KOPT-K1 (cell line): Measurements from ENCODE around the gene CTDP1.

ENCODE experiments used
- H3K27ac ChIP-seq: fragments of 200-600 bp; sonication (generic); 2 replicates; pipeline ENCODE4 v1.5.1; 2016; ENCODE audit warnings: antibody characterized with exemption, mild to moderate bottlenecking, low read depth, low read length; ENCODE audit not compliant: poor library complexity, severe bottlenecking
- H3K36me3 ChIP-seq: fragments of 200-600 bp; sonication (generic); 2 replicates; pipeline ENCODE4 v1.5.1; 2017; ENCODE audit warnings: antibody characterized with exemption, mild to moderate bottlenecking, low read length, moderate library complexity; ENCODE audit not compliant: insufficient read depth
- H3K9me3 ChIP-seq: fragments of 200-600 bp; sonication (generic); 2 replicates; pipeline ENCODE4 v1.5.1; 2017; ENCODE audit warnings: antibody characterized with exemption, low read length, mild to moderate bottlenecking; ENCODE audit not compliant: insufficient read depth, poor library complexity, severe bottlenecking

CTDP1 gene

GRCh38 chr18:79756143-79756500 is 76.5 kb downstream of the CTDP1 start:
- H3K36me3 ChIP-seq = peaks cover 40% of the 10 kb centered on the region
- no peak overlapping the region for H3K27ac ChIP-seq
- peaks cover 31% of the 10 kb centered on the region for H3K9me3 ChIP-seq

GRCh38 chr18:79756826-79757225 is 77.2 kb downstream of the CTDP1 start:
- H3K9me3 ChIP-seq = peaks cover 31% of the 10 kb centered on the region
- no peak overlapping the region for H3K27ac ChIP-seq
- H3K36me3 ChIP-seq = peaks cover 40% of the 10 kb centered on the region

- Histone ChIP-seq H3K27ac (no peak overlapping the region), H3K36me3 (peaks cover 16% of the 10 kb centered on the region; the same call in 1 of the 2 replicates), H3K9me3 (peaks cover 31% of the 10 kb centered on the region)
Observed at GRCh38 chr18:79760348-79760747, 80.7 kb downstream of the CTDP1 start.

GRCh38 chr18:79760881-79761280 is 81.3 kb downstream of the CTDP1 start:
- H3K27ac ChIP-seq = no peak overlapping the region
- peaks cover 11% of the 10 kb centered on the region; the same call in 1 of the 2 replicates for H3K36me3 ChIP-seq
- H3K9me3 ChIP-seq = peaks cover 31% of the 10 kb centered on the region

GRCh38 chr18:79763407-79763806 is 83.8 kb downstream of the CTDP1 start:
- Histone ChIP-seq H3K9me3 (peaks cover 48% of the 10 kb centered on the region), H3K36me3 (no peaks in the 10 kb centered on the region), H3K27ac (no peak overlapping the region)

GRCh38 chr18:79764131-79764530 is 84.5 kb downstream of the CTDP1 start:
- Histone ChIP-seq H3K9me3 (peaks cover 45% of the 10 kb centered on the region), H3K27ac (no peak overlapping the region), H3K36me3 (no peaks in the 10 kb centered on the region)

GRCh38 chr18:79765491-79766245 is 86.1 kb downstream of the CTDP1 start:
- H3K27ac ChIP-seq = no peak overlapping the region
- no peaks in the 10 kb centered on the region for H3K36me3 ChIP-seq
- H3K9me3 ChIP-seq = peaks cover 32% of the 10 kb centered on the region

GRCh38 chr18:79766308-79766707 is 86.7 kb downstream of the CTDP1 start:
- Histone ChIP-seq H3K36me3 (no peaks in the 10 kb centered on the region), H3K27ac (no peak overlapping the region), H3K9me3 (peaks cover 29% of the 10 kb centered on the region)

GRCh38 chr18:79768745-79769144 is 89.1 kb downstream of the CTDP1 start:
- Histone ChIP-seq H3K9me3 (peaks cover 29% of the 10 kb centered on the region), H3K36me3 (no peaks in the 10 kb centered on the region), H3K27ac (no peak overlapping the region)

GRCh38 chr18:79769698-79770500 is 90.3 kb downstream of the CTDP1 start:
- H3K36me3 ChIP-seq = no peaks in the 10 kb centered on the region
- H3K27ac ChIP-seq = no peak overlapping the region
- peaks cover 29% of the 10 kb centered on the region for H3K9me3 ChIP-seq

GRCh38 chr18:79770501-79770815 is 90.9 kb downstream of the CTDP1 start:
- no peaks in the 10 kb centered on the region for H3K36me3 ChIP-seq
- H3K9me3 ChIP-seq = peaks cover 29% of the 10 kb centered on the region
- H3K27ac ChIP-seq = no peak overlapping the region

GRCh38 chr18:79770826-79771225 is 91.2 kb downstream of the CTDP1 start:
- Histone ChIP-seq H3K27ac (no peak overlapping the region), H3K36me3 (no peaks in the 10 kb centered on the region), H3K9me3 (peaks cover 29% of the 10 kb centered on the region)

- peaks cover 23% of the 10 kb centered on the region for H3K9me3 ChIP-seq
Observed at GRCh38 chr18:79771446-79772107, 92.0 kb downstream of the CTDP1 start.

GRCh38 chr18:79772108-79772864 is 92.7 kb downstream of the CTDP1 start:
- Histone ChIP-seq H3K9me3 (peaks cover 16% of the 10 kb centered on the region), H3K36me3 (no peaks in the 10 kb centered on the region), H3K27ac (no peak overlapping the region)

More at GRCh38 chr18:79771446-79772107, 92.0 kb downstream of the CTDP1 start:
- Histone ChIP-seq H3K36me3 (no peaks in the 10 kb centered on the region), H3K27ac (no peak overlapping the region)
